ENCODE results near the gene ID2. TPM values are rescaled to one million over a fixed set of nuclear protein-coding genes. Genes with fewer than 3 reads are reported as not detected.

ID2 gene
- polyA plus RNA-seq, 3 donors, result 282 to 2,821 (median 295) TPM

GRCh38 chr2:8646731-8647461 lies 35.0 kb upstream of the ID2 start:
- Mint-ChIP-seq H3K27me3 (ENCODE audit: low read depth in 3 of 3) (peaks cover 0 to 3% (median 2%) of the 10 kb centered on the region in 3 donors), H3K27ac (no peak overlapping the region), H3K9me3 (peaks cover 8 to 14% (median 10%) of the 10 kb centered on the region in 7 donors), H3K4me1 (peaks cover 38% of the 10 kb centered on the region), H3K4me3 (no peak overlapping the region), H3K36me3 (no peaks in the 10 kb centered on the region)
- TF ChIP-seq CTCF (IDR thresholded peaks at IDR 0.05), result no peak
- Histone ChIP-seq H3K36me3 (replicated peaks in 1 of 2; ENCODE audit: control insufficient read depth in 1 of 2, insufficient read depth in 2 of 2, low read length in 2 of 2) (no peaks in the 10 kb centered on the region), H3K27ac (ENCODE audit: low read depth in 1 of 2, low read length in 2 of 2) (no peak overlapping the region), H3K4me2 (replicated peaks; ENCODE audit: extremely low read depth, low read length, poor library complexity, severe bottlenecking) (no peak overlapping the region), H3K4me1 (ENCODE audit: control insufficient read depth in 1 of 2, insufficient read depth in 2 of 2, low read length in 2 of 2) (peaks cover 37 to 45% of the 10 kb centered on the region in 2 donors), H3K4me3 (replicated peaks in 1 of 3; ENCODE audit: low read depth in 2 of 3, low read length in 3 of 3) (no peak overlapping the region), H3K9me3 (replicated peaks in 1 of 2; ENCODE audit: control insufficient read depth in 1 of 2, insufficient read depth in 1 of 2, low read length in 2 of 2) (peaks cover 0 to 24% of the 10 kb centered on the region in 2 donors), H3K9ac (ENCODE audit: insufficient read depth, low read length, poor library complexity, severe bottlenecking) (no peak overlapping the region), H4K20me1 (ENCODE audit: insufficient read depth, low read length) (no peaks in the 10 kb centered on the region), H2AFZ (ENCODE audit: insufficient read depth, low read depth, low read length, poor library complexity, severe bottlenecking) (no peak overlapping the region), H3K79me2 (ENCODE audit: insufficient read depth, low read length) (no peaks in the 10 kb centered on the region), H3K27me3 (ENCODE audit: control insufficient read depth in 2 of 2, insufficient read depth in 2 of 2, low read length in 2 of 2) (no peaks in the 10 kb centered on the region)
- intact Hi-C loops (cut with micrococcal nuclease), result no loop called here
- 92% methylated on average over 11 of the region's 11 CpGs for WGBS (ENCODE audit: insufficient coverage)
- no peak for DNase-seq

DNA sequence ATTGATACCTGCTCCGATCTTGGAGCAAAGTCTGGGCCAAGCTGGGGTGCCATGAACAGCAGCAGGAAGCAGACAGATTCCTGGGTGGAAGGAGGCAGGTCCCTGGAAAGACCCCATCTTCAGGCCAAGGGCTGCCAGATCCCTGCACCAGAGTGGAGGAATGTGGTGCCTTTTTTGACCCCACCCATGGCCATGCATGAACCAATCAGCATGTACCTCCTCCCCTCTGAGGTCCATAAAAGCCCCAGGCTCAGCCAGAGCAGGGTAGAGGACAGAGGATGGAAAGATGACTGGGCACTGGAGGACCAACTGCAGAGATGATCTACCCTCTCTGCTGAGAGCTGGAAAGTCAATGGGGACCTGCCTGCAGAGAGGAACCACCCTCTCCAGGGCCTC lies 34.4 kb upstream of the ID2 start:
- Mint-ChIP-seq H3K27ac (no peak overlapping the region), H3K4me3 (no peak overlapping the region), H3K9me3 (peaks cover 8 to 14% (median 10%) of the 10 kb centered on the region in 7 donors), H3K27me3 (ENCODE audit: low read depth in 3 of 3) (peaks cover 0 to 3% (median 2%) of the 10 kb centered on the region in 3 donors), H3K4me1 (peaks cover 32% of the 10 kb centered on the region), H3K36me3 (no peaks in the 10 kb centered on the region)
- no peak overlapping the region for H2AFZ ChIP-seq (ENCODE audit: insufficient read depth, low read depth, low read length, poor library complexity, severe bottlenecking)
- peaks cover 0 to 24% of the 10 kb centered on the region in 2 donors for H3K9me3 ChIP-seq (replicated peaks in 1 of 2; ENCODE audit: control insufficient read depth in 1 of 2, insufficient read depth in 1 of 2, low read length in 2 of 2)
- H3K27ac ChIP-seq (ENCODE audit: low read depth in 1 of 2, low read length in 2 of 2), result no peak overlapping the region
- H3K27me3 ChIP-seq (ENCODE audit: control insufficient read depth in 2 of 2, insufficient read depth in 2 of 2, low read length in 2 of 2), result no peaks in the 10 kb centered on the region
- WGBS (ENCODE audit: insufficient coverage), result 100% methylated on average over 1 of the region's 1 CpG
- DNase-seq, result no peak
- H3K4me3 ChIP-seq (replicated peaks in 1 of 3; ENCODE audit: low read depth in 2 of 3, low read length in 3 of 3), result no peak overlapping the region
- no peak overlapping the region for H3K9ac ChIP-seq (ENCODE audit: insufficient read depth, low read length, poor library complexity, severe bottlenecking)
- H4K20me1 ChIP-seq (ENCODE audit: insufficient read depth, low read length), result no peaks in the 10 kb centered on the region
- H3K4me1 ChIP-seq (ENCODE audit: control insufficient read depth in 1 of 2, insufficient read depth in 2 of 2, low read length in 2 of 2), result peaks cover 32 to 40% of the 10 kb centered on the region in 2 donors
- no peaks in the 10 kb centered on the region for H3K79me2 ChIP-seq (ENCODE audit: insufficient read depth, low read length)
- H3K4me2 ChIP-seq (replicated peaks; ENCODE audit: extremely low read depth, low read length, poor library complexity, severe bottlenecking), result no peak overlapping the region
- intact Hi-C loops (cut with micrococcal nuclease), result no loop called here
- TF ChIP-seq CTCF (IDR thresholded peaks at IDR 0.05), result no peak
- H3K36me3 ChIP-seq (replicated peaks in 1 of 2; ENCODE audit: control insufficient read depth in 1 of 2, insufficient read depth in 2 of 2, low read length in 2 of 2), result no peaks in the 10 kb centered on the region

All from CD14-positive monocyte (primary cell).